Caco-2 (cell line): ENCODE measurements around the gene TOM1L1. TPM values are rescaled to one million over a fixed set of nuclear protein-coding genes. Genes with fewer than 3 reads are reported as not detected.

Source experiments
- BruUV-seq: library from RNA; stranded (reverse); fragments of 400-500 nt; replicated peaks from 2 replicates; lab custom pipeline; 2021; lab: Mats Ljungman, UMichigan
- CTCF ChIA-PET: fragments of 300-600 bp; sonication (Branson Sonifier 250); formaldehyde crosslinking; loops from one replicate; lab custom pipeline; 2022; ENCODE audit warnings: antibody characterized with exemption; lab: Charles Lee
- POLR2A ChIA-PET: fragments of 300-600 bp; sonication (Branson Sonifier 250); formaldehyde crosslinking; loops from one replicate; lab custom pipeline; 2022; ENCODE audit warnings: antibody characterized with exemption; lab: Charles Lee
- DNase-seq, 2 experiments: peaks; one replicate each; pipeline versions ENCODE4 v3.0.0 to v3.0.0-alpha.2; 2020 to 2022
- H3K27me3 ChIP-seq: replicated peaks from 2 replicates; pipeline ENCODE4 v1.6.0; 2011; ENCODE audit warnings: low read length; ENCODE audit not compliant: control insufficient read depth, insufficient read depth
- H3K36me3 ChIP-seq: 2 replicates; pipeline ENCODE4 v1.5.1; 2011; ENCODE audit warnings: low read length; ENCODE audit not compliant: control insufficient read depth, insufficient read depth
- H3K4me1 ChIP-seq: fragments of 250-450 bp; sonication (Bioruptor Pico); 2 replicates; pipeline ENCODE4 v1.5.1; 2020; ENCODE audit warnings: mild to moderate bottlenecking
- H3K4me3 ChIP-seq: 2 replicates; pipeline ENCODE4 v1.5.1; 2011; ENCODE audit warnings: low read depth, mild to moderate bottlenecking, control low read depth, low read length
- H3K9me3 ChIP-seq: fragments of 250-450 bp; sonication (Bioruptor Pico); 2 replicates; pipeline ENCODE4 v1.5.1; 2020; ENCODE audit warnings: mild to moderate bottlenecking, moderate library complexity
- H3K27ac Mint-ChIP-seq: one replicate; pipeline ENCODE4 v1.8.0; 2022; ENCODE audit warnings: mixed read lengths; ENCODE audit not compliant: unreplicated experiment
- H3K27me3 Mint-ChIP-seq: one replicate; pipeline ENCODE4 v1.8.0; 2022; ENCODE audit warnings: mixed read lengths; ENCODE audit not compliant: insufficient read depth, unreplicated experiment
- H3K36me3 Mint-ChIP-seq: one replicate; pipeline ENCODE4 v1.8.0; 2022; ENCODE audit warnings: mild to moderate bottlenecking, mixed read lengths; ENCODE audit not compliant: insufficient read depth, unreplicated experiment
- H3K4me1 Mint-ChIP-seq: one replicate; pipeline ENCODE4 v1.8.0; 2022; ENCODE audit warnings: low read depth, mixed read lengths; ENCODE audit not compliant: unreplicated experiment
- H3K4me3 Mint-ChIP-seq: one replicate; pipeline ENCODE4 v1.8.0; 2022; ENCODE audit warnings: mild to moderate bottlenecking, moderate library complexity, mixed read lengths; ENCODE audit not compliant: unreplicated experiment
- H3K9me3 Mint-ChIP-seq: one replicate; pipeline ENCODE4 v1.8.0; 2022; ENCODE audit warnings: mixed read lengths; ENCODE audit not compliant: unreplicated experiment
- CTCF ChIP-seq, 2 experiments: fragments of 200-600 bp in 1 of 2; IDR thresholded peaks; 1 replicate in 1 of 2; 2 replicates in 1 of 2; pipeline versions ENCODE4 v1.5.1 to v1.8.0; 2011 to 2022; ENCODE audit warnings: antibody characterized with exemption in 1 of 2, control low read depth in 1 of 2, inconsistent platforms in 1 of 2, low read depth in 1 of 2, low read length in 1 of 2, mild to moderate bottlenecking in 1 of 2, moderate library complexity in 1 of 2; ENCODE audit not compliant: insufficient read depth in 1 of 2, severe bottlenecking in 1 of 2, unreplicated experiment in 1 of 2
- intact Hi-C: fragments of 100-400 bp; cut with micrococcal nuclease; formaldehyde crosslinking; loops from one replicate; pipeline ENCODE4 v1.10.0; 2022; ENCODE audit not compliant: unreplicated experiment
- total RNA-seq: library from RNA; stranded (reverse); gene quantifications from 2 replicates; pipeline ENCODE4 v1.2.3, GENCODE V29; 2022

Gene TOM1L1
- total RNA-seq, 1 experiment from 2014 or later, result 48.7 TPM

DNA sequence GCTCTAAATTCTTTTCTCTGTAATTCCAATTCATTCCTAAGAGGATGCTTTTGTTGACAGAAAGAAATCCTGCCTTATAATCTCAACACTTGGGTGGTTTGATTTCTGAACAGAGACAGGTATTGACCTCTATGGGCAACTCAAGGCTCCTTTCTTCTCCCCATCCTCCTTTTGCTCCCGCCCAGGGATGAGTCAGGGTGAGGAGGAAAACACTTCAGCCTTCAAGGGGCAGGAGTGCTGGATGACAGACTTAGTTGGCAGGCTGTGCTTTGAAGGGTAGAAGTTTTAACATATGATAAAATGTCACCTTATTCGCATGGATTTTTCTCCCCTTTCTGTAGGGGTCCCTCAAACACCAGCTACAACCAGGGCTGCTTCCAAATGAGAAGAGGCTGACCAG, 16.7 kb upstream of the TOM1L1 start:
- no peak overlapping the region for H3K27ac Mint-ChIP-seq
- H3K36me3 Mint-ChIP-seq, result no peaks in the 10 kb centered on the region
- Histone ChIP-seq H3K4me3 (no peak overlapping the region), H3K9me3 (no peaks in the 10 kb centered on the region), H3K27me3 (no peaks in the 10 kb centered on the region), H3K4me1 (no peaks in the 10 kb centered on the region), H3K36me3 (no peaks in the 10 kb centered on the region)
- H3K27me3 Mint-ChIP-seq, result peaks cover 3% of the 10 kb centered on the region
- H3K4me1 Mint-ChIP-seq, result no peaks in the 10 kb centered on the region
- H3K4me3 Mint-ChIP-seq, result no peak overlapping the region
- TF ChIP-seq CTCF (IDR thresholded peaks at IDR 0.05; ENCODE audit: insufficient read depth in 1 of 2, low read depth in 1 of 2, low read length in 1 of 2, severe bottlenecking in 1 of 2, unreplicated experiment in 1 of 2), result no peak
- DNase-seq, result no peak
- ChIA-PET POLR2A (no interaction called here), CTCF (no interaction called here)
- no peaks in the 10 kb centered on the region for H3K9me3 Mint-ChIP-seq
- no TSS peak for BruUV-seq
- intact Hi-C loops, result no loop called here

- no peak overlapping the region for H3K4me3 ChIP-seq
- BruUV-seq, result no TSS peak
- no peaks in the 10 kb centered on the region for H3K27me3 ChIP-seq
- H3K4me1 ChIP-seq, result no peaks in the 10 kb centered on the region
- no peaks in the 10 kb centered on the region for H3K9me3 ChIP-seq
- ChIA-PET POLR2A (no interaction called here), CTCF (no interaction called here)
- H3K27ac Mint-ChIP-seq, result no peak overlapping the region
- H3K4me1 Mint-ChIP-seq, result no peaks in the 10 kb centered on the region
- peaks cover 2% of the 10 kb centered on the region for H3K27me3 Mint-ChIP-seq
- no peaks in the 10 kb centered on the region for H3K9me3 Mint-ChIP-seq
- H3K36me3 ChIP-seq, result no peaks in the 10 kb centered on the region
- no peaks in the 10 kb centered on the region for H3K36me3 Mint-ChIP-seq
- intact Hi-C loops, result no loop called here
- DNase-seq, result no peak
- no peak for TF ChIP-seq CTCF (IDR thresholded peaks at IDR 0.05; ENCODE audit: insufficient read depth in 1 of 2, low read depth in 1 of 2, low read length in 1 of 2, severe bottlenecking in 1 of 2, unreplicated experiment in 1 of 2)
- no peak overlapping the region for H3K4me3 Mint-ChIP-seq
These were observed 12.9 kb upstream of the TOM1L1 start for GRCh38 chr17:54887787-54888186.

- POLR2A ChIA-PET, result no interaction called here
- CTCF ChIA-PET, result no interaction called here
- Histone ChIP-seq H3K36me3 (no peaks in the 10 kb centered on the region), H3K4me3 (no peak overlapping the region), H3K4me1 (no peaks in the 10 kb centered on the region), H3K9me3 (no peaks in the 10 kb centered on the region), H3K27me3 (no peaks in the 10 kb centered on the region)
- Mint-ChIP-seq H3K4me3 (no peak overlapping the region), H3K27ac (no peak overlapping the region), H3K27me3 (peaks cover 4% of the 10 kb centered on the region), H3K9me3 (no peaks in the 10 kb centered on the region), H3K4me1 (no peaks in the 10 kb centered on the region), H3K36me3 (no peaks in the 10 kb centered on the region)
- TF ChIP-seq CTCF (IDR thresholded peaks at IDR 0.05; ENCODE audit: insufficient read depth in 1 of 2, low read depth in 1 of 2, low read length in 1 of 2, severe bottlenecking in 1 of 2, unreplicated experiment in 1 of 2), result no peak
- intact Hi-C loops, result no loop called here
- BruUV-seq, result no TSS peak
- DNase-seq, result no peak
These were observed 12.4 kb upstream of the TOM1L1 start for GRCh38 chr17:54888254-54888653.
